Measurements from ENCODE around the gene SIT1.
"Not testable (repeated sequence)": the region's sequence is repeated elsewhere in the genome, so short reads cannot be mapped to it uniquely, and the experiment has no call there.

SIT1 gene

GRCh38 chr9:35658137-35658967, 7.6 kb upstream of the SIT1 start, which contains the start of gene CCDC107:
TSS of gene CCDC107 (plus strand) at chr9:35658292. CDS start at chr9:35658380, 88 bp downstream.
- DNase-seq, result peak; percentile 64

- peak; percentile 99 for DNase-seq
These were observed 6.9 kb upstream of the SIT1 start, which contains the start of gene RMRP for GRCh38 chr9:35657546-35658136. TSS of gene RMRP (minus strand) at chr9:35658019.

GRCh38 chr9:35656831-35657545, 6.3 kb upstream of the SIT1 start:
- peak; percentile 53 for DNase-seq

- no peak for DNase-seq
These were observed 5.6 kb upstream of the SIT1 start for GRCh38 chr9:35656348-35656747.

GRCh38 chr9:35653611-35654010, 2.9 kb upstream of the SIT1 start:
- no peak for DNase-seq

GRCh38 chr9:35652829-35653209, 2.1 kb upstream of the SIT1 start:
- no peak for DNase-seq

- DNase-seq, result no peak
These were observed 1.5 kb upstream of the SIT1 start for GRCh38 chr9:35651956-35652828.

GRCh38 chr9:35649431-35650340, 1.0 kb downstream of the SIT1 start:
- DNase-seq, result no peak

GRCh38 chr9:35646533-35647265, 4.0 kb downstream of the SIT1 start:
- peak; percentile 67 for DNase-seq

- no peak for DNase-seq
These were observed 4.6 kb downstream of the SIT1 start for GRCh38 chr9:35646153-35646532.

GRCh38 chr9:35645736-35646135, 5.0 kb downstream of the SIT1 start:
- DNase-seq, result not testable (repeated sequence)

- DNase-seq, result no peak
These were observed 7.7 kb downstream of the SIT1 start for GRCh38 chr9:35643046-35643445.

- DNase-seq, result not testable (repeated sequence)
These were observed 9.3 kb downstream of the SIT1 start for GRCh38 chr9:35641478-35641877.

- DNase-seq, result not testable (repeated sequence)
These were observed 10.3 kb downstream of the SIT1 start for GRCh38 chr9:35640431-35640830.

- no peak for DNase-seq
These were observed 11.1 kb downstream of the SIT1 start for GRCh38 chr9:35639631-35640030.

- DNase-seq, result not testable (repeated sequence)
These were observed 11.5 kb downstream of the SIT1 start for GRCh38 chr9:35639225-35639624.

GRCh38 chr9:35638751-35639150, 12.0 kb downstream of the SIT1 start:
- not testable (repeated sequence) for DNase-seq

GRCh38 chr9:35637427-35637955, 13.2 kb downstream of the SIT1 start:
- DNase-seq, result not testable (repeated sequence)

GRCh38 chr9:35636877-35637246, 13.9 kb downstream of the SIT1 start:
- not testable (repeated sequence) for DNase-seq

- no peak for DNase-seq
These were observed 14.4 kb downstream of the SIT1 start for GRCh38 chr9:35636135-35636876.
